IPS-18a (cell line): Measurements from ENCODE around the gene FNDC3A.
A peak's percentile ranks its signal among the peaks of the same experiment; 100 is the strongest.

Source experiments
- H3K27ac ChIP-seq: one replicate; pipeline ENCODE4 v1.5.1; 2013; ENCODE audit warnings: low read length
- H3K27me3 ChIP-seq: one replicate; pipeline ENCODE4 v1.6.1; 2013; ENCODE audit warnings: mild to moderate bottlenecking, low read length; ENCODE audit not compliant: control insufficient read depth, insufficient read depth
- H3K36me3 ChIP-seq: one replicate; pipeline ENCODE4 v1.6.1; 2013; ENCODE audit warnings: low read depth, low read length; ENCODE audit not compliant: control insufficient read depth
- H3K4me1 ChIP-seq: one replicate; pipeline ENCODE4 v1.6.1; 2013; ENCODE audit warnings: low read depth, low read length; ENCODE audit not compliant: control insufficient read depth
- H3K4me3 ChIP-seq: one replicate; pipeline ENCODE4 v1.5.1; 2013; ENCODE audit warnings: low read length
- H3K9ac ChIP-seq: one replicate; pipeline ENCODE4 v1.6.1; 2013; ENCODE audit warnings: mild to moderate bottlenecking, low read length, moderate library complexity
- H3K9me3 ChIP-seq: one replicate; pipeline ENCODE4 v1.6.1; 2013; ENCODE audit warnings: low read depth, low read length; ENCODE audit not compliant: control insufficient read depth

FNDC3A gene

GRCh38 chr13:48975856-48976575 lies at the start of gene FNDC3A:
TSS of gene FNDC3A (plus strand) at chr13:48975912. CDS start at chr13:49006191, 30,279 bp downstream.
- Histone ChIP-seq H3K27me3 (peaks cover 8% of the 10 kb centered on the region), H3K27ac (peak within 1 kb of the TSS; percentile 69), H3K36me3 (no peaks in the 10 kb centered on the region), H3K4me3 (peak within 1 kb of the TSS; percentile 97), H3K4me1 (peaks cover 45% of the 10 kb centered on the region), H3K9ac (peak within 1 kb of the TSS; percentile 88), H3K9me3 (no peaks in the 10 kb centered on the region)

- Histone ChIP-seq H3K4me3 (no peak overlapping the region), H3K27ac (no peak overlapping the region), H3K9me3 (no peaks in the 10 kb centered on the region), H3K4me1 (no peaks in the 10 kb centered on the region), H3K36me3 (no peaks in the 10 kb centered on the region), H3K27me3 (no peaks in the 10 kb centered on the region), H3K9ac (no peak overlapping the region)
Observed at GRCh38 chr13:48928757-48929430, 46.8 kb upstream of the FNDC3A start.

GRCh38 chr13:48930918-48931317 lies 44.8 kb upstream of the FNDC3A start:
- H3K27ac ChIP-seq, result no peak overlapping the region
- H3K27me3 ChIP-seq, result no peaks in the 10 kb centered on the region
- H3K9ac ChIP-seq, result no peak overlapping the region
- H3K4me1 ChIP-seq, result no peaks in the 10 kb centered on the region
- H3K9me3 ChIP-seq, result no peaks in the 10 kb centered on the region
- no peaks in the 10 kb centered on the region for H3K36me3 ChIP-seq
- no peak overlapping the region for H3K4me3 ChIP-seq

GRCh38 chr13:48938308-48938943 lies 37.3 kb upstream of the FNDC3A start:
- Histone ChIP-seq H3K27me3 (no peaks in the 10 kb centered on the region), H3K4me1 (no peaks in the 10 kb centered on the region), H3K36me3 (no peaks in the 10 kb centered on the region), H3K4me3 (no peak overlapping the region), H3K9ac (no peak overlapping the region), H3K9me3 (no peaks in the 10 kb centered on the region), H3K27ac (no peak overlapping the region)

GRCh38 chr13:48939728-48940127 lies 36.0 kb upstream of the FNDC3A start:
- Histone ChIP-seq H3K27ac (no peak overlapping the region), H3K9me3 (no peaks in the 10 kb centered on the region), H3K36me3 (no peaks in the 10 kb centered on the region), H3K4me1 (no peaks in the 10 kb centered on the region), H3K27me3 (no peaks in the 10 kb centered on the region), H3K9ac (no peak overlapping the region), H3K4me3 (no peak overlapping the region)

GRCh38 chr13:48942131-48942530 lies 33.6 kb upstream of the FNDC3A start:
- no peaks in the 10 kb centered on the region for H3K27me3 ChIP-seq
- no peaks in the 10 kb centered on the region for H3K9me3 ChIP-seq
- no peak overlapping the region for H3K27ac ChIP-seq
- H3K9ac ChIP-seq, result no peak overlapping the region
- H3K4me1 ChIP-seq, result no peaks in the 10 kb centered on the region
- no peaks in the 10 kb centered on the region for H3K36me3 ChIP-seq
- H3K4me3 ChIP-seq, result no peak overlapping the region

GRCh38 chr13:48944221-48944620 lies 31.5 kb upstream of the FNDC3A start:
- no peaks in the 10 kb centered on the region for H3K27me3 ChIP-seq
- no peaks in the 10 kb centered on the region for H3K36me3 ChIP-seq
- H3K9me3 ChIP-seq, result no peaks in the 10 kb centered on the region
- no peak overlapping the region for H3K4me3 ChIP-seq
- no peaks in the 10 kb centered on the region for H3K4me1 ChIP-seq
- no peak overlapping the region for H3K27ac ChIP-seq
- H3K9ac ChIP-seq, result no peak overlapping the region

GRCh38 chr13:48945626-48946025 lies 30.1 kb upstream of the FNDC3A start:
- no peaks in the 10 kb centered on the region for H3K27me3 ChIP-seq
- H3K4me3 ChIP-seq, result no peak overlapping the region
- no peaks in the 10 kb centered on the region for H3K9me3 ChIP-seq
- no peaks in the 10 kb centered on the region for H3K36me3 ChIP-seq
- H3K27ac ChIP-seq, result no peak overlapping the region
- no peaks in the 10 kb centered on the region for H3K4me1 ChIP-seq
- H3K9ac ChIP-seq, result no peak overlapping the region

GRCh38 chr13:48946163-48946562 lies 29.5 kb upstream of the FNDC3A start:
- Histone ChIP-seq H3K4me3 (no peak overlapping the region), H3K27ac (no peak overlapping the region), H3K27me3 (no peaks in the 10 kb centered on the region), H3K9ac (no peak overlapping the region), H3K36me3 (no peaks in the 10 kb centered on the region), H3K4me1 (no peaks in the 10 kb centered on the region), H3K9me3 (no peaks in the 10 kb centered on the region)

- H3K27ac ChIP-seq, result no peak overlapping the region
- no peak overlapping the region for H3K9ac ChIP-seq
- no peaks in the 10 kb centered on the region for H3K4me1 ChIP-seq
- H3K9me3 ChIP-seq, result no peaks in the 10 kb centered on the region
- no peaks in the 10 kb centered on the region for H3K36me3 ChIP-seq
- H3K4me3 ChIP-seq, result no peak overlapping the region
- H3K27me3 ChIP-seq, result no peaks in the 10 kb centered on the region
Observed at GRCh38 chr13:48949566-48950500, 25.9 kb upstream of the FNDC3A start.

- Histone ChIP-seq H3K27me3 (no peaks in the 10 kb centered on the region), H3K9me3 (no peaks in the 10 kb centered on the region), H3K4me1 (no peaks in the 10 kb centered on the region), H3K9ac (no peak overlapping the region), H3K27ac (no peak overlapping the region), H3K36me3 (no peaks in the 10 kb centered on the region), H3K4me3 (no peak overlapping the region)
Observed at GRCh38 chr13:48950501-48950875, 25.2 kb upstream of the FNDC3A start.
